Measurements from ENCODE around the gene DACT1.

The DACT1 gene

GRCh38 chr14:58599707-58600106 lies 38.1 kb upstream of the DACT1 start:
- no peak for DNase-seq (ENCODE audit: low read depth)
- TF ChIP-seq, protein P1, sequence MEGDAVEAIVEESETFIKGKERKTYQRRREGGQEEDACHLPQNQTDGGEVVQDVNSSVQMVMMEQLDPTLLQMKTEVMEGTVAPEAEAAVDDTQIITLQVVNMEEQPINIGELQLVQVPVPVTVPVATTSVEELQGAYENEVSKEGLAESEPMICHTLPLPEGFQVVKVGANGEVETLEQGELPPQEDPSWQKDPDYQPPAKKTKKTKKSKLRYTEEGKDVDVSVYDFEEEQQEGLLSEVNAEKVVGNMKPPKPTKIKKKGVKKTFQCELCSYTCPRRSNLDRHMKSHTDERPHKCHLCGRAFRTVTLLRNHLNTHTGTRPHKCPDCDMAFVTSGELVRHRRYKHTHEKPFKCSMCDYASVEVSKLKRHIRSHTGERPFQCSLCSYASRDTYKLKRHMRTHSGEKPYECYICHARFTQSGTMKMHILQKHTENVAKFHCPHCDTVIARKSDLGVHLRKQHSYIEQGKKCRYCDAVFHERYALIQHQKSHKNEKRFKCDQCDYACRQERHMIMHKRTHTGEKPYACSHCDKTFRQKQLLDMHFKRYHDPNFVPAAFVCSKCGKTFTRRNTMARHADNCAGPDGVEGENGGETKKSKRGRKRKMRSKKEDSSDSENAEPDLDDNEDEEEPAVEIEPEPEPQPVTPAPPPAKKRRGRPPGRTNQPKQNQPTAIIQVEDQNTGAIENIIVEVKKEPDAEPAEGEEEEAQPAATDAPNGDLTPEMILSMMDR (IDR thresholded peaks at IDR 0.05; ENCODE audit: low read depth, low read length, missing control alignments) = no peak
- H3K4me3 ChIP-seq (ENCODE audit: low read depth, low read length) = no peak overlapping the region

- no peak for DNase-seq (ENCODE audit: low read depth)
- TF ChIP-seq, protein P1 (IDR thresholded peaks at IDR 0.05; ENCODE audit: low read depth, low read length, missing control alignments) = no peak
- H3K4me3 ChIP-seq (ENCODE audit: low read depth, low read length) = no peak overlapping the region
Observed at GRCh38 chr14:58605465-58605864, 32.3 kb upstream of the DACT1 start.

- TF ChIP-seq, protein P1 (IDR thresholded peaks at IDR 0.05; ENCODE audit: low read depth, low read length, missing control alignments) = no peak
- no peak for DNase-seq (ENCODE audit: low read depth)
- H3K4me3 ChIP-seq (ENCODE audit: low read depth, low read length) = no peak overlapping the region
Observed at GRCh38 chr14:58607131-58607951, 30.4 kb upstream of the DACT1 start.

DNA sequence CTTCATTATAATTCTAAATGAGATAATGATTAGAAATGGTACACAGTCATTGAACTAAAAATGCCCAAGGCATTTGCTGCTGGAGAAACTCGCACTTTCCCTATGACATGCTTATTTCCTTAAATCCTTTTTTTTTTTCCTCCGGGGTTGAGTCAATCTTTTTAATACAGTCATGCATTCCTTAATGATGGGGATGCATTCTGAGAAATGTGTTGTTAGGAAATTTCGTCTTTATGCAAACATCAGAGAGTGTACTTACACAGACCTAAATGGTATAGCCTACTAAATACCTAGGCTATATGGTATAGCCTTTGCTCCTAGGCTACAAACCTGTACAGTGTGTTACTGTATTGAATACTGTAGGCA lies 29.8 kb upstream of the DACT1 start:
- TF ChIP-seq, protein P1 (IDR thresholded peaks at IDR 0.05; ENCODE audit: low read depth, low read length, missing control alignments) = no peak
- H3K4me3 ChIP-seq (ENCODE audit: low read depth, low read length) = no peak overlapping the region
- DNase-seq (ENCODE audit: low read depth) = no peak

DNA sequence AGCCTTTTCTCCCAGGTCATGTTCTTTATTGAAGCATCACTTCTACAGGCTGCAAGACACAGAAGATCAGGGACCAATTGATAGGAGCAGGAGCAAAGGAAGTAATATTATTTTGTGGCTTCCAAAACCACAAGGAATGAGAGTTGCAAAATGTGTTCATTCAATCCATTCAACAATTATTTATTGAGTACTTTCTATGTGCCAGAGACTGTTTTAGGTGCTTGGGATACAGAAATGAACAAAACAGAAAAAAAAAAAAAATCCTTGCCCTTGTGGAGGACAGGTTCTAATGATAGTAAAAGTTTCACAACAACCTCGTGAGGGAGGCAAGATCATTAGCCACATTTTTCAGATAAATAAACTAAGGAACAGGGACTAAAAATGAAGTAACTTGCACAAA lies 20.1 kb upstream of the DACT1 start:
- TF ChIP-seq, protein P1 (IDR thresholded peaks at IDR 0.05; ENCODE audit: low read depth, low read length, missing control alignments) = no peak
- no peak overlapping the region for H3K4me3 ChIP-seq (ENCODE audit: low read depth, low read length)
- DNase-seq (ENCODE audit: low read depth) = no peak

GRCh38 chr14:58620011-58620410 lies 17.8 kb upstream of the DACT1 start:
- TF ChIP-seq, protein P1 (IDR thresholded peaks at IDR 0.05; ENCODE audit: low read depth, low read length, missing control alignments) = no peak
- DNase-seq (ENCODE audit: low read depth) = no peak

GRCh38 chr14:58625438-58625837 lies 12.3 kb upstream of the DACT1 start:
- H3K4me3 ChIP-seq (ENCODE audit: low read depth, low read length) = no peak overlapping the region
- TF ChIP-seq, protein P1 (IDR thresholded peaks at IDR 0.05; ENCODE audit: low read depth, low read length, missing control alignments) = no peak
- DNase-seq (ENCODE audit: low read depth) = no peak

More at GRCh38 chr14:58620011-58620410, 17.8 kb upstream of the DACT1 start:
- H3K4me3 ChIP-seq (ENCODE audit: low read depth, low read length) = no peak overlapping the region
